Testis (tissue), 2 donors: ENCODE data around the gene PPP1R13B.

Source experiments
- POLR2A ChIP-seq: fragments of 450-650 bp; IDR thresholded peaks from one replicate; pipeline ENCODE4 v1.6.1; 2017; ENCODE audit warnings: antibody characterized with exemption, mild to moderate bottlenecking, moderate library complexity
- TF ChIP-seq, protein P1 (sequence below), 3 experiments: fragments of 450-650 bp in 2 of 3; fragments of 200-600 bp in 1 of 3; sonication (generic) in 1 of 3; IDR thresholded peaks; one replicate each; pipeline ENCODE4 v1.5.1; 2016 to 2019; ENCODE audit warnings: antibody characterized with exemption in 3 of 3, mild to moderate bottlenecking in 2 of 3, moderate library complexity in 1 of 3

DNA sequence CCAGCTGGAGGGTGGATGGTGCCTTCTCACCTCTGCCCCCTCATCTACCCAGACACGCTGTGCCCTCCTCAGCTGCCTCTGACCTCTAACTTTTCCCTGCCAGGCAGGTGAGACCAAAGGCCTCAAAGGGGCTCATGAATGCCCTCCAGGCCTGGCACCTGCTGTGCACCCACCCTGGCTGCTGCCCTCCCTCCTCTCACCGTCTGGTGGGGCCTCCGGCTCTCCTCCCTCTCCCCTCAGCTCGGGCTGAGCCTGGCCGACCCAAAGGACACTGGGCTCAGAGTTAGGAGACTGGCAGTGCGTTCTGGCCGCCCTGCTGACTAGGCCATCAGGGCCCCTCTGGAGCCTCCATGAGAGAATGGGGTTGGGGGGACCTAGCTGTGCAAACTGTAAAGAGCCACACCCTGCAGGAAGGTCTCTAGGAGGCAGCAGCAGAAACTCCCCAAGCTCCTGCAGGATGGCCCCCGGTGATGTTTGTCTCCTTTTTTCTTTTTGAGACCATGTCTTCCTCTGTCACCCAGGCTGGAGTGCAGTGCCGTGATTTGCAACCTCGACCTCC, 40.3 kb upstream of the PPP1R13B start:
- TF ChIP-seq, protein P1, sequence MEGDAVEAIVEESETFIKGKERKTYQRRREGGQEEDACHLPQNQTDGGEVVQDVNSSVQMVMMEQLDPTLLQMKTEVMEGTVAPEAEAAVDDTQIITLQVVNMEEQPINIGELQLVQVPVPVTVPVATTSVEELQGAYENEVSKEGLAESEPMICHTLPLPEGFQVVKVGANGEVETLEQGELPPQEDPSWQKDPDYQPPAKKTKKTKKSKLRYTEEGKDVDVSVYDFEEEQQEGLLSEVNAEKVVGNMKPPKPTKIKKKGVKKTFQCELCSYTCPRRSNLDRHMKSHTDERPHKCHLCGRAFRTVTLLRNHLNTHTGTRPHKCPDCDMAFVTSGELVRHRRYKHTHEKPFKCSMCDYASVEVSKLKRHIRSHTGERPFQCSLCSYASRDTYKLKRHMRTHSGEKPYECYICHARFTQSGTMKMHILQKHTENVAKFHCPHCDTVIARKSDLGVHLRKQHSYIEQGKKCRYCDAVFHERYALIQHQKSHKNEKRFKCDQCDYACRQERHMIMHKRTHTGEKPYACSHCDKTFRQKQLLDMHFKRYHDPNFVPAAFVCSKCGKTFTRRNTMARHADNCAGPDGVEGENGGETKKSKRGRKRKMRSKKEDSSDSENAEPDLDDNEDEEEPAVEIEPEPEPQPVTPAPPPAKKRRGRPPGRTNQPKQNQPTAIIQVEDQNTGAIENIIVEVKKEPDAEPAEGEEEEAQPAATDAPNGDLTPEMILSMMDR (IDR thresholded peaks at IDR 0.05), result no peak
- TF ChIP-seq POLR2A, result no peak
